Mononuclear cell (primary cell): Measurements from ENCODE around the gene PAIP1. TPM values are rescaled to one million over a fixed set of nuclear protein-coding genes. Genes with fewer than 3 reads are reported as not detected.
"Not testable (repeated sequence)": the region's sequence is repeated elsewhere in the genome, so short reads cannot be mapped to it uniquely, and the experiment has no call there.

ENCODE experiments used
- H3K27me3 ChIP-seq: 2 replicates; pipeline ENCODE4 v1.6.0; 2011; ENCODE audit warnings: low read length, control low read depth; ENCODE audit not compliant: insufficient read depth
- H3K4me1 ChIP-seq: 2 replicates; pipeline ENCODE4 v1.5.1; 2011; ENCODE audit warnings: mild to moderate bottlenecking, low read length, control low read depth; ENCODE audit not compliant: insufficient read depth
- H3K4me3 ChIP-seq: 2 replicates; pipeline ENCODE4 v1.5.1; 2011; ENCODE audit warnings: mild to moderate bottlenecking, low read length, moderate library complexity
- H3K9me3 ChIP-seq: 2 replicates; pipeline ENCODE4 v1.5.1; 2011; ENCODE audit warnings: low read depth, mild to moderate bottlenecking, control low read depth, low read length
- total RNA-seq: library from RNA; depleted of rRNA; stranded (reverse); fragments of >200 nt; gene quantifications from one replicate; pipeline ENCODE4 v1.2.3, GENCODE V29; 2012

The PAIP1 gene
- total RNA-seq, 1 donor = 65.0 TPM

DNA sequence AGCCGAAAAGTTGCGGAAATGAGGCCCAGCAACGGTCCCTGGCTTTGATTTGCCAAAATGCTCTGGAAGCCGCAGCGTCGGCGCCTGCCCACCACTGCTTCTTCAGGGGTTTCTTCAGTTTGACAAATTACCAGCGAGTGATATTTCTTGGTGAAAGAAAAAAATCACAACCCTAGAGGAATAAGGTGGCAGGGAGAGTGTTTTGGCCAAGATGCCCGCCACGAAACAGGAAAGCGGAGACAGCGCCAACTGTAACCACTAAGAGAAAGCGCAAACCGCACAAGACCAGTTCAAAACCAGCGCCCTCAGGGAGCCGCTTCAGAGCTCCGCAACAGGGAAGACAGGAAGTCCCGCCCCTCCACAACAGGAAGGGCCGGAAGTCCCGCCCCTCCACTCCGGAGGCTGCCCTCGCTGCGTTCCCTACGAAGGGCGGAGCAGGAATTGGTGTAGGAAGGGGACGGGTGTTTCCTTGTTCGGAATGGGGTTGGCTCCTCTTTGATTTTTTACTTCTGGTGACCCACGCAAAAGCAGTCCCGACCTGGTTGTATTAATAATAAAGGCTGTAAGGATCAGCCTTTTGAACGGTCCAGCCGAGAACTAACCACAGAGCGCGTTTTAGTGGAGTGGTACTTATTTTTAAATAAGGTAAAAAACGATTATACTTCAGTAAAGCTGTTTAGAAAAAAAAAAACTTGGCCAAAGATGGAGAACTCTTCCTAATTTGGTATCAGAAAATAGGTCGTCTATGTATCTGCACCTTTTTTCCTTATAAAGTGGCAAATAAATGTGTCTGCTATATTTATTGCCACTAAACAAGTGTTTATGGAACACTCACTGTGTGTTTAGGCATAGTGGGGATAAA lies 41.8 kb downstream of the PAIP1 start, which contains the start of gene C5orf34:
Gene C5orf34, minus strand, starts transcription at position 333 of the 862 bp plus-strand sequence. CDS start 5,809 bp downstream, outside the sequence.
- Histone ChIP-seq H3K9me3 (no peaks in the 10 kb centered on the region), H3K4me3 (peak within 1 kb of the TSS; percentile 77), H3K27me3 (no peaks in the 10 kb centered on the region), H3K4me1 (peaks cover 25% of the 10 kb centered on the region)

DNA sequence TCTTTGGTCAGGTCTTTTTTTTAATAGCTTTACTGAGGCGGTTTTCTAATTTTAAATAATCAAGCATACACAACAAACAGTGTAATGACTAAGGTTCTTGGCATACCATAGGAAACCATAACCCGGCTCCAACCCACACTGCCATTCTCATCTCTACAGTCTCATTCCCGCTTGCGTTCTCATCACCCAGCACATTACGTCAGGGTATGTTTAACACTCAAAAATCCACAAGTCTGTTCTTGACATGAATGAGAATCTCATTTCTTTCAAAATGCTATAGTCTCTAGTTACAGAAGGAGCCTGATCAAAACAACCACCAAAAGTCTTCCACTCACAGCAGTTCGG lies 42.4 kb downstream of the PAIP1 start:
- H3K4me3 ChIP-seq = peak overlapping the region; percentile 77
- peaks cover 25% of the 10 kb centered on the region for H3K4me1 ChIP-seq
- H3K9me3 ChIP-seq = no peaks in the 10 kb centered on the region

DNA sequence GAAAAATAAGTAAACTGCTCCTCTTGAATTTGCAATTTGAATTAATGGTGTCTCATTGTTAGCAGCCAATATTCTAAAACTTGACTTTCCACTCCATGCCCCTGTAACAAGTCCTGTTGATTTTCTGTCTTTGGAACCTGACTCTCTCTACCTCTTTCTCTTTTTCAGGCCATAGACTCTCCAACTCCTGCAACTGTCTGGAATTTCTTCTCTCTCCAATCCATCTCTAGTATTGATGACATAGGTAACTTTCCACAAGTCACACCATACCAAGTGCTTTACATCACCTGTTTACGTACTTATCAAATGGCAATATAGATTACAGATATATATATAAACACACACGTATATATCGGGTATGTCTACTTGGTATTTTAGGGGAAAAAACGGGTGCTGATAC lies 42.9 kb downstream of the PAIP1 start:
- no peaks in the 10 kb centered on the region for H3K9me3 ChIP-seq
- H3K4me1 ChIP-seq = peaks cover 25% of the 10 kb centered on the region
- H3K4me3 ChIP-seq = no peak overlapping the region
- H3K27me3 ChIP-seq = no peaks in the 10 kb centered on the region

More for the DNA sequence above, 42.4 kb downstream of the PAIP1 start:
- no peaks in the 10 kb centered on the region for H3K27me3 ChIP-seq

DNA sequence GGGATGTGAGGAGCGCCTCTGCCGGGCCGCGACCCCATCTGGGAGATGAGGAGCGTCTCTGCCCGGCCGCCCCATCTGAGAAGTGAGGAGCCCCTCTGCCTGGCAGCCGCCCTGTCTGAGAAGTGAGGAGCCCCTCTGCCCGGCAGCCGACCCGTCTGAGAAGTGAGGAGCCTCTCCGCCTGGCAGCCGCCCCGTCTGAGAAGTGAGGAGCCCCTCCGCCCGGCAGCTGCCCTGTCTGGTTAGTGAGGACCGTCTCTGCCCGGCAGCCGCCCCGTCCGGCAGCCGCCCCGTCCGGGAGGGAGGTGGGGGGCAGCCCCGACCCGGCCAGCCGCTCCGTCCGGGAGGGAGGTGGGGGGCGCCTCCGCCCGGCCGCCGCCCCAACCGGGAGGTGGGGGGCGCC lies 45.8 kb downstream of the PAIP1 start:
- not testable (repeated sequence) for H3K9me3 ChIP-seq, H3K4me3 ChIP-seq, H3K27me3 ChIP-seq
- peaks cover 25% of the 10 kb centered on the region for H3K4me1 ChIP-seq

DNA sequence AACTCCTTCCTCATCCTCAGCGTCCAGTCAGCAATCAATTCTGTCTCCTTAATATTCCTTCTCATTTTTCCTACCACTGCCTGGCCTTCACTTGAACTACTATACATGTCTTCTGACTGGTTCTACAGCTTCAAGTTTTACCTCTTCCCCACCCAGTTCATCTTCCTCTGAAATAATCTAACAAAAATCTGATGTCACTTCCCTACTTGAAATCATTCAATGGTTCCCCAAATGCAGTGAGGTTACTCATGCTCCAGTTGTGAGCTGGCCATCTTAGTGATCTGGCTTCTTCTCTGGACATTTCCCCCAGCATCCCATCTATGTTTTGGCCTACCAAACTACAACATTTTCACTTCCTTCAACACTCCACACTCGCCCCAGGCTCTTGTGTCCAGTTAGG lies 58.3 kb downstream of the PAIP1 start:
- H3K4me1 ChIP-seq = no peaks in the 10 kb centered on the region
- H3K4me3 ChIP-seq = no peak overlapping the region
- H3K27me3 ChIP-seq = no peaks in the 10 kb centered on the region
- no peaks in the 10 kb centered on the region for H3K9me3 ChIP-seq

DNA sequence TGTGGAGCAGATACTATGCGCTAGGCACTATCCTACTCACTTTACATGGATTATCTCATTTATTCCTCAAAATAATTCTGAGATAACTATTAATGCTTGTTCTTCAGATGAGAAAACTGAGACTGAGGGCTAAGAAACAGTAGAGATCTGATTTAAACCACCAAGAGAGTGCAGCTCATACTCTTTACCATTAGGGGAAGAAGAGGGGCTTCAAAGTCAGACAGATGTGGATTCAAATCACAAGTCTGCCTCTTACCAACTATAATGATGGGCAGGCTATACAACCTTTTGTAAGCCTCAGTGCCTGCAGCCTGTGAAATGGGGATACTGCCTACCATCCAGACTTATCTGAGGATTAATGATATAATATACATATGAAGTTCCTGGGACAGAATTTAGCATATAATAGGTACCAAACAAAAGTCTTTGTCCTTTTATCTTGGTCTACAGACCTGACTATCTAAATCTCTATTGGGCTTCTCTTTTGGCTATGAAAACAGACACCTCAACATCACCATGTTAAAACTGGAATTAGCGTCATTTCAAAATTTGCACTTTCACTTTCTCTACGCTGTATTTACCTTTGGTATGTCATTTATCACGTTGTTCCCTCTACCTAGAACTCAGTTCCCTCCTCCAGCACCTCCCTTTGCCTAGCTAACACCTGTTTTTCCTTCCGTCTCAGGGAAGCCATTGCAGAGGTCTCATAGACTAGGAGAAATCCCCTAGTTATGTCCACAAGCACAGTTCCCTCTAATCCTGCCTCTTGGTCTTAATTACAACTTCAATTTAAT lies 59.4 kb downstream of the PAIP1 start:
- H3K4me3 ChIP-seq = no peak overlapping the region
- no peaks in the 10 kb centered on the region for H3K4me1 ChIP-seq
- H3K27me3 ChIP-seq = no peaks in the 10 kb centered on the region
- no peaks in the 10 kb centered on the region for H3K9me3 ChIP-seq

DNA sequence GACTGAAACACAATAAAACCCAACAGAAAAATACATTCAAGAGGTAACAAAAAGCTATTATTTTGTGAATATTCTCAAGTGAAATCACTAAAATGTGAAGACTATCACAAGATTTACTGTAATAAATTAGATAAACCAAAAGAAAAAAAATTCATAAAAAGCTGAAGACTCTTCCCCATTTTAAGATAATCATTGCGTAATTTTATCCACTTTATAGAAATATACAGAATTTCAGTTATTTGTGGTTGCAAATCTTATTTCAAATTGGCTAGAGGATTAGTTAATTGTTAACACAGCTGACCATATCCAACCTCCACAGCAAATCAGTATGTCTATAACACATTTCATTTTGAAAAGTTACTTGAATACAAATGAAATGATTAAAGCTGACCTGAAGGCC lies 65.6 kb downstream of the PAIP1 start:
- H3K9me3 ChIP-seq = no peaks in the 10 kb centered on the region
- no peak overlapping the region for H3K4me3 ChIP-seq
- H3K4me1 ChIP-seq = no peaks in the 10 kb centered on the region
- no peaks in the 10 kb centered on the region for H3K27me3 ChIP-seq

DNA sequence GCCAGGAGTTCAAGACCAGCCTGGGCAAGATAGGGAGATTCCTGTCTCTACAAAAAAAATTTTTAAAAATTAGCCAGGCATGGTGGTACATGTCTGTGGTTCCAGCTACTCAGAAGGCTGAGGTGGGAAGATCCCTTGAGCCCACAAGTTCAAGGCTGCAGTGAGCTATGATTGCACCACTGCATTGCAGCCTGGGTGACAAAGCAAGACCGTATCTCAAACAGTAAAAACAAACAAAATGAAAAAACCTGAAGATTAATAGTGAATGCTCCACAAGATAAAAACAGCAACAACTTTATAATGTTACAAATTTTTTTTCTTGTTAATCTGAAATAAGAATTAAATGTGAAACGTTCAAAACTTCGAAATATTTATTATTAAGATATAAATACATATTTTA lies 70.5 kb downstream of the PAIP1 start:
- H3K9me3 ChIP-seq = no peaks in the 10 kb centered on the region
- H3K4me1 ChIP-seq = peaks cover 19% of the 10 kb centered on the region
- no peak overlapping the region for H3K4me3 ChIP-seq
- no peaks in the 10 kb centered on the region for H3K27me3 ChIP-seq

DNA sequence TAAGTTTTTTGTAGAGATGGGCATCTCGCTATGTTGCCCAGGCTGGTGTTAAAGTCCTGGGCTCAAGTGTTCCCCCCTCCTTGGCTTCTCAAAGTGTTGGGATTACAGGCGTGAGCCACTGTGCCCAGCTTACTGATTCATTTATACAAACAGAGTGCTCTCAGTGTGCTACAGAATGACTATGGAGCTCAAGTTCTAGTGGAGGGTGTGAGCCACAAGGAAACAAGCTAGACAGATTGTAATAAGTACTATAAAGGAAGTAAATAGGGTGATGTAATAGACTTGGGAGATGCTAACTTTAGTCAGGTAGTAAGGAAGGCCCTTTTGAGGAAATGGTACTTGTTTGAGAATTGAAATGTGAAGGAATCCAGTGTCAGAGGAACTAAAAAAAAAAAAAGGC lies 71.5 kb downstream of the PAIP1 start:
- Histone ChIP-seq H3K27me3 (no peaks in the 10 kb centered on the region), H3K9me3 (no peaks in the 10 kb centered on the region), H3K4me3 (no peak overlapping the region), H3K4me1 (peaks cover 19% of the 10 kb centered on the region)

DNA sequence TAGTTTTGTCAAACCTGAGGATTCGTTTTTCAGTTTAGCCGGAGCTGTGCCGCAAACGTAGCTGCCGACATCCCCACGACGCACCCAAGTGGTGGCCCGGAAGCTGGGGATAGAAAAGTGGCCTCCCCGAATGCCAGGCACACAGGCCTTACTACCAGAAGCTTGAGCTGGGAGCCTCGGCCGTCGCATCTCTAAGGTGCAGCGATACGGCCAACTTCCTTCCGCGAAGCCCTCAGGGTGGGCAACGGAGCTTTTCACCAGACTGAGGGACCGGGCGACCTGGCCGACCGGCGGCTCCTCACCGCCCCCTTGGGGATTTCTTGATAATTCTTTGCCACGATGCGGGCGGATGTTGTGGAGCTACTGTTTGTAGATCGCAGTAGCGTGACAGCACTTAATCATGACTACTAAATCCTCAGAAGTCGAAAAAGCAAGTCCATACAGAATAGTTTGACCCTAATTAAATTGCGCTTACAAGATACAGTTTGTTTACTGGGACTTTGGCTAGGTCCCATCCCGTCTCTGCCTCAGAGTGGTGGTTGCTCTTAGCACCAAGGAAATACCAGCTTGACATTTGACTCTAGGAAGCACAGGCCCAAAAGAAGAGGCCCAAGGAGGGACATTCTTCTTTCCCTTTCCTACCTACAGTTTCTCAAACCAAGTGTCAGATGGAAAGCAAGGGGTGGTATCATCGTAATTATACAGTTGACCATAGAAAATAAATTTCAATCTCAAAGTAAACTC lies 72.6 kb downstream of the PAIP1 start:
- Histone ChIP-seq H3K9me3 (no peaks in the 10 kb centered on the region), H3K27me3 (no peaks in the 10 kb centered on the region), H3K4me3 (peak overlapping the region; percentile 71), H3K4me1 (peaks cover 19% of the 10 kb centered on the region)

DNA sequence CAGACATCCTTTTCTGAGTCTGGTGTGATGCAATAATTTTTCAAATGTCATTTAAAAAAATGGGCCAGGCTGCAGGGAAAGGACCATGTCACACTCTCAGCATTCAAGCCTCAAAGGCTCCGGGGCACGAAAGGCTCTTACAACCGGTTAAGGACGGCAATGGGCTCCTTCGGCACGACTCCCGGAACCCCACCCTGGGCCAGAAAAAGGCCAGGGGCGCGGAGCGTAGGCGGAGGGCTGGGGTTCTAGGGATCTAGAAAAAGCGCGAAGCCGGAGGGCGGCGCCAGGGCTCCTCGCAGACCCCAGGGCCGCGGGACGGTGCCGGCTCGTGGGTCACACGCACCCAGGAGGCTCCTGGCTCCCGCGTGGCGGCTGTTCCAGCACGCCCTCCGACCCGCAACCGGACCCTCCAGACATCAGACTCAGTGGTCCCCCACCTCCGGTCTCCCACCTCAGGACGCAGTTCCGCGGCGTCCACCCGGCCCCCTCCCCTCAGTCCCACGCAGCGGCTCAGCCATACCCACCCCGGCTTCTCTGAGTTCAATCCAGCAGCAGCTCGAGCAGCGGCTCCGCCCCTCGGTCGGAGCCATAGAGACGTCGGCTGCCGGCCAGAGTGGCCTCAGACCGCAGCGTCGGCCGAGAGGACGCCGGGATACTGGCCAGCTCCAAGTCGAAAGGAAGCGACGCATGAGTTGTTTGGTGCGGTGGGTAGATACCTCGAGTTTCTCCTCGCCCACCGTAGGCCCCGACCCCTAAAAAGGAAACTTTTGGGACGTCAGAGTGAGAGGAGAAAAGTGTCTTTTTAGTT lies 73.4 kb downstream of the PAIP1 start, which contains the start of gene TMEM267:
Gene TMEM267, minus strand, starts transcription at position 568 of the 808 bp plus-strand sequence. CDS start 29,896 bp downstream, outside the sequence.
- no peaks in the 10 kb centered on the region for H3K27me3 ChIP-seq
- H3K9me3 ChIP-seq = no peaks in the 10 kb centered on the region
- H3K4me3 ChIP-seq = peak within 1 kb of the TSS; percentile 71
- peaks cover 19% of the 10 kb centered on the region for H3K4me1 ChIP-seq

DNA sequence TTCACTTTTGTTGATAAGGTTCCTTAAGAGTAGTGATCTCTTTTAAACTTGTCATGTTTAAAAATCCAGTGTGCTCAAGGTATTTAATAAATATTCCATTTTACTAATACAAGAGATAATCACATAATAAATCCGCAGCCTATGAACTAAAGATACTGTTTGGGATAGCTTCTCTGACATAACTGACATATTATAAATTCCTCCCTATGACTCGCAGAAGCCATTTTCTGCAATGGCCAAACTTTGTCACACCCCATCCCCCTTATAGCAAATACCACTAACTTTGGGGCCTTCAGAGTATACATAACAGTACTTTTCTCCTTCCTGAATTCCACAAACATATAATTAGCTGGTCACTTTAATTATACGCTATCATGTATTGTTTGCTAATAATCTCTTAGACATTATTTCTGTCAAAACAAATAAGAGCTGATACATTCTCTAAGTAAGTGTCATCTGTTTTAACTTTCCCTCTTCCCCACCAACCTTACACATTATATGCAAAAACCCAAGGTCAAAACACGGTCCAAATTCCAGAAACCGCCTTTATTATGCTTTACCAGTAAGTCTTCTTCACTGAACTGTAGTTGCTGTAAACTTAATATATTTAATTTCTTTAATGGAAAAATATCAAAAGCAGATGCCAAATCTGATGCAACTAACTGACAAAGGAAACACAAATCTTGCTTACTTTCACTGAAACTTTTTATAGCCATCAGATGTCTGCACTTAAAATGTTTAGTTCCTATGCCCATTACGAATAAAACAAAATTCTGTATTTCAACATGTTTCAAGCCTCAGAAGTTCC lies 74.2 kb downstream of the PAIP1 start:
- Histone ChIP-seq H3K27me3 (no peaks in the 10 kb centered on the region), H3K9me3 (no peaks in the 10 kb centered on the region), H3K4me1 (peaks cover 19% of the 10 kb centered on the region), H3K4me3 (peak overlapping the region; percentile 71)
